ENCODE measurements around the gene TFPI.

TFPI gene

GRCh38 chr2:187554704-187555082 lies 458 bp upstream of the TFPI start:
- H3K79me2 ChIP-seq (ENCODE audit: control insufficient read depth, insufficient read depth, low read length, unreplicated experiment), result peaks cover 44% of the 10 kb centered on the region
- H3K4me1 ChIP-seq (ENCODE audit: control insufficient read depth, insufficient read depth, low read length, unreplicated experiment), result peaks cover 28% of the 10 kb centered on the region
- peak overlapping the region; percentile 94 for H3K4me3 ChIP-seq (ENCODE audit: low read depth, low read length)
- peak overlapping the region; percentile 16 for H2AFZ ChIP-seq (ENCODE audit: low read length, unreplicated experiment)
- no peaks in the 10 kb centered on the region for H3K36me3 ChIP-seq (ENCODE audit: insufficient read depth, low read length)
- H3K27ac ChIP-seq (ENCODE audit: low read depth, low read length), result peak overlapping the region; percentile 100
- no peaks in the 10 kb centered on the region for H3K27me3 ChIP-seq (ENCODE audit: insufficient read depth, low read length)

GRCh38 chr2:187552828-187553681 lies 1.2 kb downstream of the TFPI start:
- H3K79me2 ChIP-seq (ENCODE audit: control insufficient read depth, insufficient read depth, low read length, unreplicated experiment), result peaks cover 60% of the 10 kb centered on the region

DNA sequence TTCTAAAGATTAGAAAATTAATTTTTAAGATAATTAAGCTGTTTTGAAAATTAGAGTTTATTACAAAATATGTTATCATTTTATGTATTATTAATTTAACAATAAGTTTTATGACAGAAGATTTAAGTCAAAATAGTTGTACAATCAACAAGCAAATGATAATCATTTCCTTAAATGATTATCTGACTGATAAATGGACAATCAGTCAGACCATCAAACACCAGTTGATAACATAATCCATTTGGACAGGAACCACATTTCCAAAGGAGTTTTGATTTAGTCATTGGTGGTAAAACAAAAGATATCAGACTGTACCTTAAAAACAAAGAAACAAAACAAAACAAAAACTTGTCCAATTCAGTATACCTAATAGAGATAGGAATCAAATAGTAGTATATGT lies 1.9 kb downstream of the TFPI start:
- Histone ChIP-seq H3K4me3 (ENCODE audit: low read depth, low read length) (peak overlapping the region; percentile 94), H3K27ac (ENCODE audit: low read depth, low read length) (peak overlapping the region; percentile 100), H3K79me2 (ENCODE audit: control insufficient read depth, insufficient read depth, low read length, unreplicated experiment) (peaks cover 63% of the 10 kb centered on the region), H2AFZ (ENCODE audit: low read length, unreplicated experiment) (no peak overlapping the region), H3K27me3 (ENCODE audit: insufficient read depth, low read length) (no peaks in the 10 kb centered on the region), H3K4me1 (ENCODE audit: control insufficient read depth, insufficient read depth, low read length, unreplicated experiment) (peaks cover 49% of the 10 kb centered on the region), H3K36me3 (ENCODE audit: insufficient read depth, low read length) (no peaks in the 10 kb centered on the region)

More at GRCh38 chr2:187552828-187553681, 1.2 kb downstream of the TFPI start:
- Histone ChIP-seq H3K4me3 (ENCODE audit: low read depth, low read length) (peak overlapping the region; percentile 94), H3K27me3 (ENCODE audit: insufficient read depth, low read length) (no peaks in the 10 kb centered on the region), H2AFZ (ENCODE audit: low read length, unreplicated experiment) (no peak overlapping the region), H3K4me1 (ENCODE audit: control insufficient read depth, insufficient read depth, low read length, unreplicated experiment) (peaks cover 45% of the 10 kb centered on the region), H3K36me3 (ENCODE audit: insufficient read depth, low read length) (no peaks in the 10 kb centered on the region), H3K27ac (ENCODE audit: low read depth, low read length) (peak overlapping the region; percentile 100)

GRCh38 chr2:187550857-187551256 lies 3.4 kb downstream of the TFPI start:
- peaks cover 62% of the 10 kb centered on the region for H3K4me1 ChIP-seq (ENCODE audit: control insufficient read depth, insufficient read depth, low read length, unreplicated experiment)
- peak overlapping the region; percentile 100 for H3K27ac ChIP-seq (ENCODE audit: low read depth, low read length)
- H3K79me2 ChIP-seq (ENCODE audit: control insufficient read depth, insufficient read depth, low read length, unreplicated experiment), result peaks cover 72% of the 10 kb centered on the region
- no peaks in the 10 kb centered on the region for H3K27me3 ChIP-seq (ENCODE audit: insufficient read depth, low read length)
- peak overlapping the region; percentile 94 for H3K4me3 ChIP-seq (ENCODE audit: low read depth, low read length)
- H3K36me3 ChIP-seq (ENCODE audit: insufficient read depth, low read length), result no peaks in the 10 kb centered on the region
- H2AFZ ChIP-seq (ENCODE audit: low read length, unreplicated experiment), result no peak overlapping the region

DNA sequence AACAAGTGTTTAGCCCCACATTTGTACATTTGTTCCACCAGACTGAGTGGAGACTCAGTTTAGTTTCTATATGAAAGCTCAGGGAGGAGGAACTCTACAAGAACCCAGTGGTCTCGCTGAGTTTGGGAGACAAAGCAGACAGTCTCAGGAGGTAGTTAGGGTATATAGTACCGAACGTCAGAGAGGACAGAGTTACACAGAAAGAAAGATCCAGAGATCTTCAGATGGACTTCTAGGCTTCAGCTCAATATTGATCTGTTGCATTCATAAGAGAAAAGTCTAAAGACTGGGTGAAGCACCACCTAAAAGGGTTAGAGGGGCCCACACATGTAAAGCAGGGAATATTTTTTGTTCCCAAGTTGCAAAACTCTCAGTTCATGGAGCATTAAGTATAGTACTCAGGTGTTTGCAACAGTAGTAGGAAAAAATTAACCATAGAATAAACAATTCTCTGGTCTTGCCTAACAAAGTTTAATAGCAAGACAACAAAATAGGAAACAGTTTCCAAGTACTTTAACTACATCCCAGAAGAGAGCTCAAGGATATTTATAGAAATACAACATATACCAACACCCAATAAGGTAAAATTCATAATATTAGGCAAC lies 4.2 kb downstream of the TFPI start:
- peak overlapping the region; percentile 94 for H3K4me3 ChIP-seq (ENCODE audit: low read depth, low read length)
- H3K4me1 ChIP-seq (ENCODE audit: control insufficient read depth, insufficient read depth, low read length, unreplicated experiment), result peaks cover 64% of the 10 kb centered on the region
- no peaks in the 10 kb centered on the region for H3K27me3 ChIP-seq (ENCODE audit: insufficient read depth, low read length)
- no peak overlapping the region for H2AFZ ChIP-seq (ENCODE audit: low read length, unreplicated experiment)
- H3K36me3 ChIP-seq (ENCODE audit: insufficient read depth, low read length), result no peaks in the 10 kb centered on the region; the same call in 1 of the 2 replicates
- H3K27ac ChIP-seq (ENCODE audit: low read depth, low read length), result peak overlapping the region; percentile 100
- peaks cover 78% of the 10 kb centered on the region for H3K79me2 ChIP-seq (ENCODE audit: control insufficient read depth, insufficient read depth, low read length, unreplicated experiment)

GRCh38 chr2:187549193-187549592 lies 5.0 kb downstream of the TFPI start:
- Histone ChIP-seq H3K4me1 (ENCODE audit: control insufficient read depth, insufficient read depth, low read length, unreplicated experiment) (peaks cover 68% of the 10 kb centered on the region), H3K27me3 (ENCODE audit: insufficient read depth, low read length) (no peaks in the 10 kb centered on the region), H3K79me2 (ENCODE audit: control insufficient read depth, insufficient read depth, low read length, unreplicated experiment) (peaks cover 78% of the 10 kb centered on the region), H3K27ac (ENCODE audit: low read depth, low read length) (peak overlapping the region; percentile 100), H3K36me3 (ENCODE audit: insufficient read depth, low read length) (no peaks in the 10 kb centered on the region; the same call in 1 of the 2 replicates), H2AFZ (ENCODE audit: low read length, unreplicated experiment) (no peak overlapping the region), H3K4me3 (ENCODE audit: low read depth, low read length) (peak overlapping the region; percentile 58)

DNA sequence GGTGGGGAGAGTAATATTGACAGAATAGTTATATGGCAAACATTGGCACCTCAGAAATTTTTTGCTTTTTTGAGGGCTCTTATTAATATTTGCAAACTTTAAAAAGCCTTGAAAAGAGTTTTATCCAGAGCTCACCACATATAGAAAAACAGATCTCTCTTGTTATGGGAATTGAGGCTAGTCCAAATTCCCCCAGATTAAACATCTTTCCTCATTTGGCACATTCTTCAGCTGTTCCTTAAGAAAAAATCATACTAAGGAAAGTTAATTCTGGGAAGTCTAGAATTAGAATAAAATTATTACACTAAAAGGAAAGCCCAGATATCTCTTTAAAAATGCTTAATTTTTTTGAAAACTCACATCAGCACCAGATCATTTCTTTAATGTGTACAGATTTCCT lies 5.6 kb downstream of the TFPI start:
- no peak overlapping the region for H2AFZ ChIP-seq (ENCODE audit: low read length, unreplicated experiment)
- H3K27me3 ChIP-seq (ENCODE audit: insufficient read depth, low read length), result no peaks in the 10 kb centered on the region
- H3K4me3 ChIP-seq (ENCODE audit: low read depth, low read length), result peak overlapping the region; percentile 58
- H3K36me3 ChIP-seq (ENCODE audit: insufficient read depth, low read length), result peaks cover 4% of the 10 kb centered on the region
- H3K27ac ChIP-seq (ENCODE audit: low read depth, low read length), result peak overlapping the region; percentile 100
- H3K79me2 ChIP-seq (ENCODE audit: control insufficient read depth, insufficient read depth, low read length, unreplicated experiment), result peaks cover 75% of the 10 kb centered on the region
- H3K4me1 ChIP-seq (ENCODE audit: control insufficient read depth, insufficient read depth, low read length, unreplicated experiment), result peaks cover 72% of the 10 kb centered on the region

DNA sequence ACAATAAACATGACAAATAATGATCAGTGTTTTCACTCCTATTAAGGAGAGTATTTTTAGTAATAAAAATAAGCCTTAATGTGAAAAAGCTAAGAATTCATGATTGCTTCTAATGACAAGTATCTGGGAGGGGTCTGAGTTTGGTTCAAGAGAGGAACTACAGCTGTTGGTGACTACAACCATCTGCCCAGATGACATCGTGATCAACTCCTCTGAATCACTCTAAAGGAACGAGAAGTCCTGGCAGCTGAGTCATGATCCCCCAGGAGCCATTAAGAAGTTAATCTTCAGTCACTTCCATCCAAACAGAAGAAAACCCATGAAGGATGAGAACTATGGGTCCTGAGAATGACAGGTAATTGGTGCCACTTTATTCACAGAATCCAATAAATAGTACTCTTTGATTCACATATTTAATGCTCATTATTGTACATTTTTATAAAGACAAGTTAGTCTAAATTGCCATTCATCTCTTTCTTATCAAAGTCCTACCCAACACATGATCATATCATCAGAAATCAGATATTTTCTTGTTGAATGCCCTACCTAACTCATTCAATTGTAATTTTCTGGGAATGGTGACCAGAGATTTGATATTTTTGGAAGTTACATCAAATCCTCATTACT lies 6.8 kb downstream of the TFPI start:
- H3K36me3 ChIP-seq (ENCODE audit: insufficient read depth, low read length), result peaks cover 4% of the 10 kb centered on the region
- no peak overlapping the region for H2AFZ ChIP-seq (ENCODE audit: low read length, unreplicated experiment)
- peak overlapping the region; percentile 41 for H3K4me3 ChIP-seq (ENCODE audit: low read depth, low read length)
- no peaks in the 10 kb centered on the region for H3K27me3 ChIP-seq (ENCODE audit: insufficient read depth, low read length)
- peak overlapping the region; percentile 100 for H3K27ac ChIP-seq (ENCODE audit: low read depth, low read length)
- peaks cover 84% of the 10 kb centered on the region for H3K4me1 ChIP-seq (ENCODE audit: control insufficient read depth, insufficient read depth, low read length, unreplicated experiment)
- H3K79me2 ChIP-seq (ENCODE audit: control insufficient read depth, insufficient read depth, low read length, unreplicated experiment), result peaks cover 69% of the 10 kb centered on the region

DNA sequence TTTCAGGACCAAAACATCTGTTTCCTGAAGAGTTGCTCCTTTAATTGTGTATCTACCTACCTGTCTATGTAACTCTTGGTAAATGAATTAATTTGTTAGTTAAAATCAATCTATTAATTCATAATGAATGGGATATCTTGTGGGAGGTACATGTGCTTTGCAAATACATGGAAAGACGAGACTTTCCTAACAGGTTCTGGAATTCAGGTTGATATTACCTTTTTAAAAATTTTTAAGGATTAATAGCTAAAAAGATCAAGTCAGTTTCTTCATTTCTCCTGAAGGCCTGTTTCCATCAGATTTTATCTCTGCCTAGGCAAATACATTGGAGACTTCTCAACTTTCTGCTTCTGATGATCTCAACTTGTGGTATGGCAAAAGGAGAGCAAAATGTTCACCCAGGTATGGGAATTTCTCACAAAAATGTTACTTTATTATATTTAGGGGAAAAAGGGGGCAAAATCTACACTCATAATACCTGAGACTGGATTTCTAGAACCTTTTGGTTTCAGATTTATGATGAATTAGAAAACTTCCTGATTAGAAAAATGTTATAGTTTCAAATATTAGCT lies 7.4 kb downstream of the TFPI start:
- H3K36me3 ChIP-seq (ENCODE audit: insufficient read depth, low read length), result peaks cover 4% of the 10 kb centered on the region
- peak overlapping the region; percentile 41 for H3K4me3 ChIP-seq (ENCODE audit: low read depth, low read length)
- H3K27ac ChIP-seq (ENCODE audit: low read depth, low read length), result peak overlapping the region; percentile 100
- H3K79me2 ChIP-seq (ENCODE audit: control insufficient read depth, insufficient read depth, low read length, unreplicated experiment), result peaks cover 63% of the 10 kb centered on the region
- no peaks in the 10 kb centered on the region for H3K27me3 ChIP-seq (ENCODE audit: insufficient read depth, low read length)
- H2AFZ ChIP-seq (ENCODE audit: low read length, unreplicated experiment), result no peak overlapping the region
- H3K4me1 ChIP-seq (ENCODE audit: control insufficient read depth, insufficient read depth, low read length, unreplicated experiment), result peaks cover 90% of the 10 kb centered on the region

DNA sequence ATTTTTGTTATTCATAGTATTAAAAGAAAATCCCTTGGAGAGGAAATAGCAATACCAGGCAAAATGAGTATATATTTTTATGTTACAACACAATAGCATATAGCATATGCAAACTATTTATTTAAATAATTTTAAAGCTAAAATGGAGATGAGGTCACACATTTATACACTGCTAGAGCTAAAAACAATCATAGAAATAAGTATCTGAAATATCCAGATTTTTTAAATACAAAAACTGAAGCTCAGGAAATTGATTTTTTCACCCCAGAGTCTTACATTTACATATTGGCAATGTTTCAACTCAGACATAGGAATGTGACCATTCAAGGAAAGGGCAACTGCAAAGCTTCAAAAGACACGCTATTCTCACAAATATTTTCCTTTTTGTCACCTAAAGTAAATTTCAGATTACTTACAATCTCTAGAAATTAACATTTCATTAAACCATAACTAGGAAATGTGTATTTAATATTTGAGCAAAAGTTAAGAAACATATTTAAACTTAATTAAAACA lies 8.9 kb downstream of the TFPI start:
- H2AFZ ChIP-seq (ENCODE audit: low read length, unreplicated experiment), result no peak overlapping the region
- peaks cover 57% of the 10 kb centered on the region for H3K79me2 ChIP-seq (ENCODE audit: control insufficient read depth, insufficient read depth, low read length, unreplicated experiment)
- peak overlapping the region; percentile 26; the same call in 1 of the 2 replicates for H3K4me3 ChIP-seq (ENCODE audit: low read depth, low read length)
- H3K27me3 ChIP-seq (ENCODE audit: insufficient read depth, low read length), result no peaks in the 10 kb centered on the region
- peaks cover 4% of the 10 kb centered on the region for H3K36me3 ChIP-seq (ENCODE audit: insufficient read depth, low read length)
- H3K27ac ChIP-seq (ENCODE audit: low read depth, low read length), result peak overlapping the region; percentile 100
- peaks cover 87% of the 10 kb centered on the region for H3K4me1 ChIP-seq (ENCODE audit: control insufficient read depth, insufficient read depth, low read length, unreplicated experiment)

Data from ACC112 (cell line).